Testis (tissue), 2 donors: ENCODE results near the gene ALKBH5.

ENCODE experiments used
- CTCF ChIP-seq, 3 experiments: fragments of 450-650 bp in 2 of 3; fragments of 200-600 bp in 1 of 3; sonication (generic) in 1 of 3; IDR thresholded peaks; one replicate each; pipeline ENCODE4 v1.5.1; 2016 to 2019; ENCODE audit warnings: antibody characterized with exemption in 3 of 3, mild to moderate bottlenecking in 2 of 3, moderate library complexity in 1 of 3
- POLR2A ChIP-seq: fragments of 450-650 bp; IDR thresholded peaks from one replicate; pipeline ENCODE4 v1.6.1; 2017; ENCODE audit warnings: antibody characterized with exemption, mild to moderate bottlenecking, moderate library complexity

- TF ChIP-seq CTCF (IDR thresholded peaks at IDR 0.05), result no peak
- TF ChIP-seq POLR2A, result no peak
Measured at GRCh38 chr17:18241229-18241871, 57.7 kb downstream of the ALKBH5 start.
